ENCODE measurements around the gene PPFIBP1.

PPFIBP1 gene

DNA sequence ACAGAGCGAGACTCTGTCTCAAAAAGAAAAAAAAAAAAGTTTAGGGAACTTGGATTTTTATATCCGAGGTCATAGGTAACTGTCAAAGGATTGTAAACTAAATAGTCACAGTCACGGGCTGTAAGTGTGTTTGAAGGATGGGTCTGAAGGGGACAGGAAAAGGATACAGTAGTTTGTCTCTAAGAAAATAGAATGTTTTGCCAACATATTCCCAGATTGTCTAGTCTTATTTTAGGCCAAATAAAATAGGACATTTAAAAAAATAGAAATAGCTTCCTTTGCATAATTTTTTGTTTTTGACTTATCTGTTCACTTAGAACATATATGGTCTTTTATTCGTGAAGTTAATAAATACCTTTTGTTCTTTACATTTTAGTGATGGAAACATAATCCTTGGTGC, 148.0 kb downstream of the PPFIBP1 start:
- TF ChIP-seq MYC (IDR thresholded peaks at IDR 0.05; ENCODE audit: low read depth, low read length) (no peak), POLR2A (IDR thresholded peaks at IDR 0.05; ENCODE audit: extremely low read depth, insufficient read length) (no peak)
- TF ChIP-seq, protein P1, sequence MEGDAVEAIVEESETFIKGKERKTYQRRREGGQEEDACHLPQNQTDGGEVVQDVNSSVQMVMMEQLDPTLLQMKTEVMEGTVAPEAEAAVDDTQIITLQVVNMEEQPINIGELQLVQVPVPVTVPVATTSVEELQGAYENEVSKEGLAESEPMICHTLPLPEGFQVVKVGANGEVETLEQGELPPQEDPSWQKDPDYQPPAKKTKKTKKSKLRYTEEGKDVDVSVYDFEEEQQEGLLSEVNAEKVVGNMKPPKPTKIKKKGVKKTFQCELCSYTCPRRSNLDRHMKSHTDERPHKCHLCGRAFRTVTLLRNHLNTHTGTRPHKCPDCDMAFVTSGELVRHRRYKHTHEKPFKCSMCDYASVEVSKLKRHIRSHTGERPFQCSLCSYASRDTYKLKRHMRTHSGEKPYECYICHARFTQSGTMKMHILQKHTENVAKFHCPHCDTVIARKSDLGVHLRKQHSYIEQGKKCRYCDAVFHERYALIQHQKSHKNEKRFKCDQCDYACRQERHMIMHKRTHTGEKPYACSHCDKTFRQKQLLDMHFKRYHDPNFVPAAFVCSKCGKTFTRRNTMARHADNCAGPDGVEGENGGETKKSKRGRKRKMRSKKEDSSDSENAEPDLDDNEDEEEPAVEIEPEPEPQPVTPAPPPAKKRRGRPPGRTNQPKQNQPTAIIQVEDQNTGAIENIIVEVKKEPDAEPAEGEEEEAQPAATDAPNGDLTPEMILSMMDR (IDR thresholded peaks at IDR 0.05; ENCODE audit: low read depth, low read length), result no peak
- TF ChIP-seq, protein P2, sequence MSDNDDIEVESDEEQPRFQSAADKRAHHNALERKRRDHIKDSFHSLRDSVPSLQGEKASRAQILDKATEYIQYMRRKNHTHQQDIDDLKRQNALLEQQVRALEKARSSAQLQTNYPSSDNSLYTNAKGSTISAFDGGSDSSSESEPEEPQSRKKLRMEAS (IDR thresholded peaks at IDR 0.05; ENCODE audit: low read depth, low read length), result no peak
- no peak overlapping the region for H3K4me3 ChIP-seq (ENCODE audit: low read depth, low read length)
- DNase-seq (ENCODE audit: low read depth), result no peak

DNA sequence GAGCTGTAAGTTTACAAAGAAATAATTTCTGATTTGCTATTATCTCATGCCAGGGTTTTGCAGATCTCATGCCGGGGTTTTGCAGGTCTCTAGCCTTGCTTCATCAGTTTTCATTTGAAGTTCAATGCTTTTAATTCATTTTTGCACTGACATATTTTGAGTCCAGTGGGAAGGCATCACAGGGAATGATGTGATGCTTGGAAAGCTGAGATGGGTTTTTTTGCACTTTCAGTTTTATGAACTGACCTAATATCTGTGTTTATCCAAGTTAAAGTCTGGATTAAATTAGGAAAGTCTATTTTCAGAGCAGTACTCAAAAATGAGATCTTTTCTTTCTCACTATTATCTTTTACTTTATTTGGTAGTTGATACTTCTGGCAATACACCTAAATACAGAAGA, 148.6 kb downstream of the PPFIBP1 start:
- DNase-seq (ENCODE audit: low read depth), result no peak
- TF ChIP-seq, protein P2 (IDR thresholded peaks at IDR 0.05; ENCODE audit: low read depth, low read length), result no peak
- TF ChIP-seq, protein P1 (IDR thresholded peaks at IDR 0.05; ENCODE audit: low read depth, low read length), result no peak
- TF ChIP-seq POLR2A (IDR thresholded peaks at IDR 0.05; ENCODE audit: extremely low read depth, insufficient read length), result no peak
- TF ChIP-seq MYC (IDR thresholded peaks at IDR 0.05; ENCODE audit: low read depth, low read length), result no peak
- H3K4me3 ChIP-seq (ENCODE audit: low read depth, low read length), result no peak overlapping the region

DNA sequence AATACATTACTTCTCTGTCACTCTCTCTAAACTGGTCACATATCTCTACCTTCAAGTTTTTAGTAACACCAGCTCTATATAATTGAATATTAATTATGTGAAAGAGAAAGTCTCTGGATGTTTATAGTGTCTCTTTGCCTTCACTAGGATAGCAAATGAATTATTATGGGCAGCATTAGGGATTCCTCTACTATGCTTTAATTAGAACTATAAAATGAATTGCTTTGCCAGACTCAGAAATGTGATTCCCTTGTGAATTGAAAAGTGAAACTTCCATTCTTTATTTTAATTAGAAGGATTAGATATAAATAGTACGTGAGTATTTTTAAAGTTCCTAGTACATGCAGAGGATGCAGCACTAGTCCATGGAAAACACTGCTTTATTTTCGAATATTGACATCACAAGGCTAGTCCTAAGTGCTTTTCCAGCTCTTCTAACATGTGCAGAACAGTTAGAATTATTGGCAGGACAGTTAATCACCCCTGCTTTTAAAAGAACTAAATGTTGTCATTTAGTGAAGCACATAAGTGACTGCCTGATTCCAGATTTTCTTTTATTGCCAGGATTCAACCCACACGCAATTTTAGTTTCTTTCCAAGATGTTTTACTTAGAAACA, 149.2 kb downstream of the PPFIBP1 start:
- no peak for DNase-seq (ENCODE audit: low read depth)
- no peak overlapping the region for H3K4me3 ChIP-seq (ENCODE audit: low read depth, low read length)
- TF ChIP-seq, protein P2 (IDR thresholded peaks at IDR 0.05; ENCODE audit: low read depth, low read length), result no peak
- TF ChIP-seq, protein P1 (IDR thresholded peaks at IDR 0.05; ENCODE audit: low read depth, low read length), result no peak
- TF ChIP-seq MYC (IDR thresholded peaks at IDR 0.05; ENCODE audit: low read depth, low read length) (no peak), POLR2A (IDR thresholded peaks at IDR 0.05; ENCODE audit: extremely low read depth, insufficient read length) (no peak)

DNA sequence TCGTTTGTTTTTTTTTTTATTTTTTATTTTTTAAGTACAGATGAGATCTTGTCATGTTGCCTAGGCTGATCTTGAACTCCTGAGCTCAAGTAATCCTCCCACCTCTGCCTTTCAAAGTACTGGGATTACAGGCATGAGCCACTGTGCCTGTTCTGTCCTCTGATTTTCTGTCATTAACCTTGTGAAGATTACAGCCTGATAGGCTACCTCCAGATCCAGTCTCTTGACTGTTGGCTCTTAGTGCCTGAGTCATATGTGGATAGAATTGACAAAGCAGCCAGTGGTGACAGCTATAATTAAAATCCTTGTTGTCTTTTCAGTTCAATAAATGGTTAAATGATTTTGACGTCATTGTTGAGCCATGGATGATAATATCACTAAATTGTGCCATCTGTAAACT, 151.0 kb downstream of the PPFIBP1 start:
- no peak for DNase-seq (ENCODE audit: low read depth)
- no peak overlapping the region for H3K4me3 ChIP-seq (ENCODE audit: low read depth, low read length)
- no peak for TF ChIP-seq POLR2A (IDR thresholded peaks at IDR 0.05; ENCODE audit: extremely low read depth, insufficient read length)
- TF ChIP-seq, protein P2 (IDR thresholded peaks at IDR 0.05; ENCODE audit: low read depth, low read length), result no peak
- TF ChIP-seq, protein P1 (IDR thresholded peaks at IDR 0.05; ENCODE audit: low read depth, low read length), result no peak
- no peak for TF ChIP-seq MYC (IDR thresholded peaks at IDR 0.05; ENCODE audit: low read depth, low read length)

DNA sequence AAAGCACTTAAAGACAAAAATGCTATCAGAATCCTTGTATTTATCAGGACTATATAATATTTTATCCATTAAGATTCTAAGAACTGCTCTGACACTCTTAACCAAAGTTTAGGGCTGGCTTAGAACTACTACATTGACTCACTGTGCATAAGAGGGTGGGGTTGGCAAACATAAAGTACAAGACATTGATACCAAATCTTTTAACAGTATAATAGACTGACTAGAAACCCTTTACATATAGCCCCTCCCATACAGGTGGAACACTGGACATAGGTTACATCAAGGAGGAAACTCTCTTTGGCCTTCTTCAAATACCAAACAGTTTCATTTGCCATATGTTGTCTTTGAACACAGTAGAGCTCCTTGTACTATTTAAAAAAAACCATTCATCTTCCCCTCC, 156.6 kb downstream of the PPFIBP1 start:
- TF ChIP-seq MYC (IDR thresholded peaks at IDR 0.05; ENCODE audit: low read depth, low read length) (no peak), POLR2A (IDR thresholded peaks at IDR 0.05; ENCODE audit: extremely low read depth, insufficient read length) (no peak)
- TF ChIP-seq, protein P2 (IDR thresholded peaks at IDR 0.05; ENCODE audit: low read depth, low read length), result no peak
- TF ChIP-seq, protein P1 (IDR thresholded peaks at IDR 0.05; ENCODE audit: low read depth, low read length), result no peak
- DNase-seq (ENCODE audit: low read depth), result no peak
- no peak overlapping the region for H3K4me3 ChIP-seq (ENCODE audit: low read depth, low read length)
